ENCODE results near the gene F10.

The F10 gene

DNA sequence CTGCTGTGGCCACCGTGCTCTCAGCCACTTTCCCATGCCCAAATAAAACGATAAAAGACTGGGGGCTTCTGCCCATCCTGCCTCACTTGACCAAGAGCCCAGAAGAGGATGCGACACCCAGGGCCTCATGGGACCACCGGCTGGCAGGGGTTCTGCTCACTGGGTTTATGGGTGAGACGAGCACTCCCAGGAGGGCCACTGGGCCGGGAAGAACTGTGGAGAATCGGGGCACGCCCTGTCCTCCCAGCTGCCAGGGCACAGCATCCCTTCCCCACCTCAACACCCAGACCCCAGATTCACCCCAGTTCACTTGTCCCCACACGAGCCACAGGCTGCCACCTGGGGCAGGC lies 4.7 kb upstream of the F10 start:
- no peak for ATAC-seq

DNA sequence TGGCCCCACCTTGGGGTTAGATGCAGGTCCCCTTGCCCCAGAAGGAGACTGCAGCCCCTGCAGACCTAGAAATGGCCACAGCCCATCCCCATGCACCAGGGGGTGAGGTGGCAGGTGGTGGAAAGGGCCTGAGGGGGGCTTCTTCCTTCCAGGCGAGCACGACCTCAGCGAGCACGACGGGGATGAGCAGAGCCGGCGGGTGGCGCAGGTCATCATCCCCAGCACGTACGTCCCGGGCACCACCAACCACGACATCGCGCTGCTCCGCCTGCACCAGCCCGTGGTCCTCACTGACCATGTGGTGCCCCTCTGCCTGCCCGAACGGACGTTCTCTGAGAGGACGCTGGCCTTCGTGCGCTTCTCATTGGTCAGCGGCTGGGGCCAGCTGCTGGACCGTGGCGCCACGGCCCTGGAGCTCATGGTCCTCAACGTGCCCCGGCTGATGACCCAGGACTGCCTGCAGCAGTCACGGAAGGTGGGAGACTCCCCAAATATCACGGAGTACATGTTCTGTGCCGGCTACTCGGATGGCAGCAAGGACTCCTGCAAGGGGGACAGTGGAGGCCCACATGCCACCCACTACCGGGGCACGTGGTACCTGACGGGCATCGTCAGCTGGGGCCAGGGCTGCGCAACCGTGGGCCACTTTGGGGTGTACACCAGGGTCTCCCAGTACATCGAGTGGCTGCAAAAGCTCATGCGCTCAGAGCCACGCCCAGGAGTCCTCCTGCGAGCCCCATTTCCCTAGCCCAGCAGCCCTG lies 4.2 kb upstream of the F10 start:
- ATAC-seq = no peak

DNA sequence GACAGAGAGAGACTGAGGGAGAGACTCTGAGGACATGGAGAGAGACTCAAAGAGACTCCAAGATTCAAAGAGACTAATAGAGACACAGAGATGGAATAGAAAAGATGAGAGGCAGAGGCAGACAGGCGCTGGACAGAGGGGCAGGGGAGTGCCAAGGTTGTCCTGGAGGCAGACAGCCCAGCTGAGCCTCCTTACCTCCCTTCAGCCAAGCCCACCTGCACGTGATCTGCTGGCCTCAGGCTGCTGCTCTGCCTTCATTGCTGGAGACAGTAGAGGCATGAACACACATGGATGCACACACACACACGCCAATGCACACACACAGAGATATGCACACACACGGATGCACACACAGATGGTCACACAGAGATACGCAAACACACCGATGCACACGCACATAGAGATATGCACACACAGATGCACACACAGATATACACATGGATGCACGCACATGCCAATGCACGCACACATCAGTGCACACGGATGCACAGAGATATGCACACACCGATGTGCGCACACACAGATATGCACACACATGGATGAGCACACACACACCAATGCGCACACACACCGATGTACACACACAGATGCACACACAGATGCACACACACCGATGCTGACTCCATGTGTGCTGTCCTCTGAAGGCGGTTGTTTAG lies 3.3 kb upstream of the F10 start:
- no peak for ATAC-seq

GRCh38 chr13:113119822-113120189 lies 2.8 kb upstream of the F10 start:
- no peak for ATAC-seq

DNA sequence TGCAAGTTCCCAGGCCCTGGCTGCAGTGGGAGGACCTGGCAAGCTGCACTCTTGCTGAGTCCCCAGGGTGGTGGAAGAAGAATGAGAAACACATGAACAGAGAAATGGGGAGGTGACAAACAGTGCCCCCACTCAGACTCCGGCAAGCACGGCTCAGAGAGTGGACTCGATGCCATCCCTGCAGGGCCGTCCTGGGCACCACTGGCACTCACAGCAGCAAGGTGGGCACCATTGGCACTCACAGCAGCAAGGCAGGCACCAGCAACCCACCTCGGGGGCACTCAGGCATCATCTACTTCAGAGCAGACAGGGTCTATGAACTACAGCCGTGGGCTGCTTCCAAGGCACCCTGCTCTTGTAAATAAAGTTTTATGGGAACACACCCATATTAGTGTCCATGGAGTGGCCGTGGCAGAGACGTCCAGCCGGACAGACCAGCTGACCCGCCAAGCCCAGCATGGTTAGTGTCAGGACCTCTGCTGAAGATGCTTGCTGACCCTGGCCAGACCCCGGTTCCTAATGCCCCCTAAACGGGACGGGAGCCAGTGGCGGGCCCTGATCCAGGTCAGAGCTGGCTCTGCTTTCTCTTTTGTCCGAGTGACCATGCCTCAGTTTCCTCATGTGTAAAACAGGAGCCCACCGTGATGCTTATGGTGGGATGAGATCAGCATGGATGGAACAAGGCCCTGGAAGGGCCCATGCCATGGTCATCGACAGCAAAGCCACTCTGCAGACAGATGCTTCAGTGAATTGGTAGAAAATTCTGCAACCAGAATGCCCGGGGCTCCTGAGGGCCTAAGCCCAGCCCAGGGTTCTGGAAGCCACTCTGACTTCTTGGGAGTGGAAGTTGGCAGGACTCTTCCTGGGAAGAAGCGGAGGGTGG lies 2.1 kb upstream of the F10 start:
- ATAC-seq = no peak

- ATAC-seq = no peak
Observed at GRCh38 chr13:113121183-113121927, 1.2 kb upstream of the F10 start.

DNA sequence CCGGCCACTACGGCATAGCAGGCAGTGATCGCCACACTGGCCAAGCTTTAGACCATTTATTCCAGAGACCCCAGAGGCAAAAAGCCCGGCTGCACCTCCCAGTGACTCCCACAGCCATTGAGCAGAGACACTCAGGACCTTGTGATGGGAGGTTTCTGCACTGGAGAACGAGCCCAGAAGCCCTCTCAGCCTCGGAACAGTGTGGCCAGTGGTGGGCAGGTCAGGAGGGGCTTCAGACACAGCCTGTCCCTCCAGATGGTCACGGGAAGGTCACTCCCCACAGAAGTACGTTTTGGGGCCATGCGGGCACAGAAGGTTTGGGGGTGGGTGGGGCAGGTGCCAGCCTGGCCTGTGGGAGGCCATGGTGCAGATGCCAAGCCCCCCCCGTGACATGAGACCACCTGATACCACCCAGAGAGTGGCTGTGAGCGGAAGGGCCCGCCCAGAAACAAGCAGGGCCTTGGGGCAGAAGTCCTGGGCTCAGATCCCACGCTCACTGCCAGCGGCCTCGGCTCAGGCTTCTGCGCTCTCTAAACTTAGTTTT lies 599 bp upstream of the F10 start:
- no peak for ATAC-seq

DNA sequence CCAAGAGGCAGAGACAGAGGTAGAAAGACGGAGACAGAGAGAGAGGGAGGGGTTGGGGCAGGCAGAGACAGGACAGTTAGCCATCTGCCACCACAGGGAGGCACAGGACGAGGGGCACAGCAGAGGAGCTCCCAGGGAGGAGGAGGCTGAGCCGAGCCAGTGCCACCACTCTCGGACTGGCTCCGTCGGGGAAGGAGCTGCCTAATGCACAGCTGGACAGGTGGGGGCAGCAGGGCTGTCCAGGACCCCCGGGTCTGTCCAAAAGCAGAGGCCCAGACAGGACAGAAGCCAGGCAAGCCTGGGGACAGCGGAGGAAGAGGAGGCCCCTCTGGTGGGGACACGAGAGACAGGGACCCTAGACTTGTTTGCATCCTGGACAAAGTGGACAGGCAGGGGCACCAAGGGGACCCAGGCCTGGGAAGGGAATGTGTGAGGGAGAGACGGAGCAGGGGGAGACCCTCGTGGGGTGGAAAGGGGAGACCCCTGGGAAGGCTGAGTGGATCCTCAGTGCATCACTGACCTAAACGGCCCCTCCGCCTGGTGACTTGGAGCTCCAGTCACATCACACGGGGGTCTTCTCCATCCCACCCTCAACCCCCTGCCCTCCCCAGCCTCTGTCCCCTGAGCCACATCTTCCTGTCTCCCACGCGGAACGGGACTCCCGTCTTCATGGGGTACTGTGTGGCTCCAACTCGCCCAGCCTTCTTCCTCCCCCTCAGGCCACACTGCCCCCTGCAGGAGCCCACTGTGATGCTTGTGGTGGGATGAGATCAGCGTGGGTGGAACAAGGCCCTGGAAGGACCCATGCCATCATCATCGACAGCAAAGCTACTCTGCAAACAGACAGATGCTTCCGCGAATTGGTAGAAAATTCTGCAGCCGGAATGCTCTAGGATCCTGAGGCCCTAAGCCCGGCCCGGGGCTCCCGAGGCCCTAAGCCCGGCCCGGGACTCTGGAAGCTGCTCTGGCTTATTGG lies 915 bp downstream of the F10 start:
- ATAC-seq = no peak

DNA sequence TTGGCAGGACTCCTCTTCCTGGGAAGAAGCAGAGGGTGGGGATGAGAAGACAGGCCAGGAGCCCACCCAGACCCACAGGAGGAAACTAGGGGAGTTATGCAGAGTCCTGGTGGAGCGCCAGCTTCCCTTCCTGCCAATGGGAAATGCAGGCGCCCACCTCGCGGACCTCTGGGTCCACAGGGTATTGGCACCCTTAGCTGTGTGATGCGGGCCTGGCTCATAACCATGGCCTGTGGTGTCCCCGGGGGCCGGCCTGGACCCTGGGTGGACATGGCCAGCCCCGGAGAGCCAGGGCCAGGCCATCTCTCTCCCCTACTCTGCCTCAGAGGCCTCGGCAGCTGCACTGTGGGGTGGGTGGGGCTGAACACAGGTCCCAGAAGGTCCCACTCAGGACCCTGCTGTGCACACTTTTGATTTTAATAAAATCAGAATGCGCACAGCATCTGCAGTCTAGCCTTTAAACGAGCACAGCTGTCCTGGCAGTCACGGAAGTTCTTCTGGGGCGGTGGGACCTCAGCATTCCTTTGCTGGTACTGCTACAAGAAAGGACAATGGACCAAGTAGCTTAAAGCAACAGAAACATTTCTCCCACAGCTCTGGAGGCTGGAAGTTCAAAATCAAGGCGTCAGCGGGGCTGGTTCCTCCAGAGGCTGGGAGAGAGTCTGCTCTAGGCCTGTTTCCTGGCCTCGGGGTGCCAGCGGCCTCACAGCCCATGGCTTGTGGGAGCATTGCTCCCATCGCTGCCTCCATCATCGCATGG lies 1.8 kb downstream of the F10 start:
- ATAC-seq = no peak

- no peak for ATAC-seq
Observed at GRCh38 chr13:113125506-113126264, 3.1 kb downstream of the F10 start.

DNA sequence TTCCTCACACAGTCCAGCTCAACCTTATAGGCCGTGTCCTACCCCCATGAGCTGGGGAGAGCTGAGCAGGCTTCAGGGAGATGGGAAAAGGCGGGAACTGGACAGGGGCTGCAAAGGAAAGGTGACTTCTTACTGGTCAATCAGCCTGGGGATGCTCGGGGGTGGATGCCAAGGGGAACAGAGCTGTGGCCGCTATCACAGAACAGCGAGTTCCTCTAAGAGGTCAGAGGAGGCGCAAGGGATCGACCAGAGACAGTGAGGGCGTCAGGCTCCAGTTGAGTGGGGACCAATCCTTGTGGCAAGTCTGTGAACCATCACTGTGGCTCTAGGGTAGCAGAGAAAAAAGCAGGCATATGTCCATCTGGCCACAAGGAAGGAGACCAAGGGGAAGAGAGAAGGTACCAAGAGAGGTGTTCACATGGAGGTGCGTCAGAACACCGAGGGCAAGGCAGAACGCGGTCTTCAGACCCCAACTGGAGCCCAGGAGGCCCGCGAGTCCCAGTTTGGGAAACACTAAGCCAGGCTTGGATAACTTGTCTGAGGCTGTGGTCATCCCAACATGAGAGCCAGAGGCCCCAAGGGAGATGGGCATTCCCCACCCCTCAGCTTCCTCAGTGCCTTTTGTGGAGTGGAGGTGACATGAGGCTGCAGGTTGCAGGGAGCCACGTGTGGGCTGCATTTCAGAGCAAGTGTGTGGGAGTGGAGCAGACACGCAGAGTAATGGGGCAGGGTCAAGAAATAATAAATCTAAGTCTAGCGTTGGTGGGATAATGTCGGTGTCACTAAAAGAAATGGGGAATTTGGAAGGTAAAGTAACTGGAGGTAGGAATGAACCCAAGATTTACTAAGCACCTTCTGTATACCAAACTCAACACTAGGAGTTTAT lies 3.9 kb downstream of the F10 start:
- no peak for ATAC-seq

DNA sequence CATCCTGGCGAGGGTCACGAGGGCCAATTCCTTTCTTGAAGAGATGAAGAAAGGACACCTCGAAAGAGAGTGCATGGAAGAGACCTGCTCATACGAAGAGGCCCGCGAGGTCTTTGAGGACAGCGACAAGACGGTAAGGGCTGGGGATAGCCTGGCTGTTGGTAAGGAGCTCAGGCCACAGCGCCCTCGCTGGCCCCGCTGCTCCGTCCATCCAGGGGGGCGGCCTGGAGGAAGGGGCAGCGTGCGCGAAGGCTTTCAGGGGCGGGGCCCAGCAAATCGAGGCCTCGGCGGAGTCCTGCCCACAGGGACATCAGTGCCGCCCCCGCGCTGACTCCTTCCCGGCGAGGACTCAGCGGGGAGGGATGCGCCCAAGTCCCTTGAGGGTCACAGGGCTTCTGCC lies 6.9 kb downstream of the F10 start:
- ATAC-seq = no peak

DNA sequence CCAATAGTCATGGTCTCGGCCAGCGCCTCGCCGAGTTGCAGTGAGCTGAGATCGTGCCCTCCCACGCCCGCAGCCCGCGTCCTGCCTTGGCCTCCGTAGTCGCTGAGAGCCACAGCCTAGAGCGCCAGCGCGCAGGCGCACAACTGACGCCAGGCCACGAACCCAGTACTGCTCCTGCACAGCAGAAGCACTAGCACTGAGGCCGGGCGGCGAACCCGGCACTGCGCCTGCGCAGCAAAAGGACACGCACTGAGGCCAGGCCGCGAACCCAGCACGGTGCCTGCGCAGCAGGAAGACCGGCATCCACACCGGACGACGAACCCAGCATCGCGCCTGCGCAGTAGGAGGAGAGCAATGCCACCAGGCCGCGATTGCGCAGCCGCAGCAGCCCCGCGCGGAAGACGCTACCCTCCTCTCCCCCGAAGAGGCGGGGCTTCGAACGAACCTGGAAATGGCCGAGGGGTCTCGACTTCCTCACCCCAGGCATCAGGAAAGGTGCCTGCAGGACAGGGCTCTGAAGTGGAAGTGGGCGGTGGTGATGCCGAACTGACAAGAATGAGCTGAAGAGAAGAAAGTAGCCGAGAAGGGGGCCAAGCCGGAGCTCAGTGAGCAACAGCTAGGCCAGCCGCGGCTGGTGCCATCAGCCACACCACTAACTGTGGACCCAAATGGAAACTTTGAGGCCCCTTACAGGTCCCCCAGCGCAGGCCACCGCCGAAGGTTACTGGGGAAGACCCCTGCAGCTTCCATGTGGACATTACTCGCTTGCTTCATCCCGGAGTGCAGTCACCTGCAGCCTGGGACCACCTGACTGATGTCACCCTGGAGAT lies 7.5 kb downstream of the F10 start:
- peak; percentile 51 to 53 for ATAC-seq

GRCh38 chr13:113135281-113135760 lies 12.7 kb downstream of the F10 start:
- no peak for ATAC-seq

- ATAC-seq = no peak
Observed at GRCh38 chr13:113137691-113138298, 15.2 kb downstream of the F10 start.

GRCh38 chr13:113138792-113139551 lies 16.4 kb downstream of the F10 start:
- ATAC-seq = no peak

All from activated CD4-positive, CD25-positive, alpha-beta regulatory T cell treated with anti-CD3 and anti-CD28 coated beads, Interleukin-2, amount 50 U/mL, for 24 hours (primary cell).